HG02610 (cell line): Measurements from ENCODE around the gene ZNF280D.
"Not testable (repeated sequence)": the region's sequence is repeated elsewhere in the genome, so short reads cannot be mapped to it uniquely, and the experiment has no call there.

ENCODE experiments used
- ATAC-seq: cut with Tn5 transposase; IDR thresholded peaks from one replicate; pipeline ENCODE4 v1.9.1; 2021; ENCODE audit warnings: mild to moderate bottlenecking, moderate library complexity; ENCODE audit not compliant: unreplicated experiment

The ZNF280D gene

DNA sequence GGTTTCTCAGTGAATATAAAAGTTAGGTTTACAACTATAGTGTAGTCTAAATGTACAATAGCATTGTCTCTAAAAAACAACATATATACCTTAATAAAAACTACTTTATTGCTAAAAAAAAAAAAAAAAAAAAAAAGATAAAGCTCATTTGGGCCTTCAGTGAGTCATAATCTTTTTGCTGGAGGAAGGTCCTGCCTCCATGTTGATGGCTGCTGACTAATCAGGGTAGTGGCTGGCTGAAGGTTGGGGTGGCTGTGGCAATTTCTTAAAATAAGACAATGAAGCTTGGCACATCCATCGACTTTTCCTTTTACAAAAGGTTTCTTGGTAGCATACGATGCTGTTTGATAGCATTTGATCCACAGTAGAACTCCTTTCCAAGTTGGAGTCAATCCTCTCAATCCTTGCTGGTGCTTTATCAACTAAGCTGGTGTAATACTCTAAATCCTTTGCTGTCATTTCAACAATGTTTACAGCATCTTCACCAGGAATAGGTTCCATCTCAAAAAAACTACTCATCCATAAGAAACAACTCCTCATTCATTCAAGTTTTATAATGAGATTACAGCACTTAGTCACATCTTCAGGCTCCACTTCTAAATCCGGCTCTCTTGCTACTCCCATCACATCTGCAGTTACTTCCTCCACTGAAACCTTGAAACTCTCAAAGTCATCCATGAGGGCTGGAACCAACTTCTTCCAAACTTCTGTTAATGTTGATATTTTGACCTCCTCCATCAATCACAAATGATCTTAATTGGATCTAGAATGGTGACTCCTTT, 13.3 kb downstream of the ZNF280D start:
- no peak for ATAC-seq

DNA sequence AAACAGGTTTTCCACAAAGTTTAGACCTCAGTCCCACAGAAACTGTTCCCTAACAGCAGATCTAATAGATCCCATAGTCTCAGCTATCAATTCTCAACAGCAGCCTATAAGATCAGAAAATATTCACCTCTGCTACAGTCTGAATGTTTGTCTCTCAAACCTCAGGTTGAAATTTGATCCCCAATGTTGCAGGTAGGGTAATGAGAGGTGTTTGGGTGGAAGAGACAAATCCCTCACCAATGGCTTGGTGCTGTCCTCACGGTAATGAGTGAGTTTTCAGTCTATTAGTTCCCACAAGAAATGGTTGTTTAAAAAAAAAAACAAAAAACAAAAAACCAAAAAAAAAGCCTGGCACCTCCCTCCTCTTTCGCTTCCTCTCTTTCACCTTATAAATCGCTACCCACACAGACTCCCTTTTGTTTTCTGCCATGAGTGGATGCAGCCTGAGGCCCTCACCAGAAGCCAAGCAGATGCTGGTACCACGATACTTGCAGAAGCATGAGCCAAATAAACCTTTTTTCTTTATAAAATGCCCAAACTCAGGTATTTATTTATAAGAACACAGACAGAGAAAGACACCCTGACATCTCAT, 14.2 kb downstream of the ZNF280D start:
- ATAC-seq, result no peak

DNA sequence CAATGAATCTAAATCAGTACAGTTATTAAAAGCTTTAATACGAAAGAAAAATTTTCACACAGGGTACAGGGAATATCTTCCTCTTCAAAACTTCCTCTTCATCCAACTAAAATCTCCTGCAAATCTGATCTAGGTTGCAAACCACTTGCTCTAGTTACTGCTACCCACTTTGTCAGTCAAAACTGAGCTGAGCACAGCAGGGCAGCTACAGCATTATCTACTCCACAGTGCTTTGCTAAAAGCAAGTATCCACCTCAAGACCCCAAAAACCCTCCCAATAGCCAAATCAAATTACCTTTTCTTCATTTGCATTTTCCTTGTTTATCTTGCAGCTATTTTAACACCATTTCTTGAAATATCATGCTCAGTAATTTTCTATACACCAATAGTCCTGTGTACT, 14.7 kb downstream of the ZNF280D start:
- no peak for ATAC-seq

- ATAC-seq, result no peak
Observed at GRCh38 chr15:56716334-56716733, 17.0 kb downstream of the ZNF280D start.

DNA sequence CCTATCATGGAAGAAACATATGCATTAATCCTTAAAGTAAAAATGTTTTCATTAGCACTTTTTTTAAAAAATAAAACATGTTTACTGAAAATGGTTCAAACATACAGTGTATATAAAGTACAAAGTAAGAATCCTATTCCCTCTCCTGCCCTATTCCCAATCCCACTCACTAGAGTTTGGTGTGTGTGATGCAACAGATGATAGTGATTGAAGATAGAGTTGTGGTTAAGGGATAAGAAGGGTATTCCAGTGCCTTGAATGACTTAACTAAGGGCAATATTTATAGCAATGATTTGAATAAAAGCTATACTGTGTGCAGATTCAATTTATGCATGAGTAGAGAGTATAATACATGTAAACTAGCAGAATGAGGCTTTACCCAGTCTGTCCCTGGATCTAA, 18.1 kb downstream of the ZNF280D start:
- ATAC-seq, result no peak

- ATAC-seq, result not testable (repeated sequence)
Observed at GRCh38 chr15:56709502-56709901, 23.8 kb downstream of the ZNF280D start.

GRCh38 chr15:56699743-56700142, 33.6 kb downstream of the ZNF280D start:
- ATAC-seq, result peak; percentile 78

DNA sequence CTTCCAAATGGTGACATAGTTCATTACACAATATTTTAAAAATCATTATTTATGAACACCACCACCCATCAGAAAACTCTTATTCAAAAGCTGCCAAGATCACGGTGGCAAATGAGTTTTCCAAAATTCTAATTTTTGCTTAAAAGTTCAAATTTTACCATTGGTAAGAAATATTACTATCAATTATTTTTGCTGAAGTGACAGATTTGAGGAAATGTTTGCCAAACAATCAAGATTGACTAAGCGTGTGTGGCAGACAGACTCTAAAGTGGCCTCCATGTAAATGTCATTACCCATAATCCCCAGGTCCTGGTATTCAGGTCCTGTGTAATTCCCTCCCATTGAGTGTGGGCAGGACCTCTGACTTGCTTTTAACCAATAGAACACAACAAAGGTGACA, 35.0 kb downstream of the ZNF280D start:
- no peak for ATAC-seq

DNA sequence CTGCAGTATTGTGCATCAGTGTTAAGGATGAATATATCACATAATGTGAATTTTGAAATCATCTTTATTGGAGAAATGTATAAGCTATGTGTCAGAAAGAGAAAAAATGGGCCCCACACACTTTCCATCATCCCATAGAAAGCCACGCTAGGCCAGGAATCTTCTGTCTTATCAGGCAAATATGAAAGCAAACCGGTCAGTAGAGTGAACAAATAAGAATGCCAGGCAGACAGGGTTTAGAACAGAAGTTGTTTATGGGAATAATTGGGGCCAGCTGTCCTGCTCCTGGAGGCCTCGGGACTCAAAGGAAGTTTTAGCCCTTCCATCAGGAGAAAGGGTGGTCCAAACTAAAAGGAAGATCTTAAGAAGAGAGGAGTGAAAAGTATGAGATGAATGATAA, 39.5 kb downstream of the ZNF280D start:
- ATAC-seq, result no peak

DNA sequence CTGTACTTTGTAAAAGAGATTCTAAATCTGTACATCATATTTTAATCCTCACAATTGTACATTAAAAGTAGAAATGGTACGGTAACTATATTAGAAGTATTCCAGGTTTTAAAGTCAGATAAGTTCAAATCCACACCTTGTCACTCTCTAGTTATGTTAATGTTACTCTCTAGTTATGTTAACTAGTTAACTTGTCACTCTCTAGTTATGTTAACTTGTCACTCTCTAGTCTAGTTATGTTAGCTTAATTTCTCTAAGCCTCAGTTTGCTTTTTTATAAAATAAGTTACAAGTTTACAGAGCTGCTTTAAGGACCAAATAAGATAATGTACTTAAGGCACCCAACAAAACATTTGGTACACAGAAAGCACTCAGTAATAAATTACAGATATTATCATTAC, 42.6 kb downstream of the ZNF280D start:
- ATAC-seq, result no peak

DNA sequence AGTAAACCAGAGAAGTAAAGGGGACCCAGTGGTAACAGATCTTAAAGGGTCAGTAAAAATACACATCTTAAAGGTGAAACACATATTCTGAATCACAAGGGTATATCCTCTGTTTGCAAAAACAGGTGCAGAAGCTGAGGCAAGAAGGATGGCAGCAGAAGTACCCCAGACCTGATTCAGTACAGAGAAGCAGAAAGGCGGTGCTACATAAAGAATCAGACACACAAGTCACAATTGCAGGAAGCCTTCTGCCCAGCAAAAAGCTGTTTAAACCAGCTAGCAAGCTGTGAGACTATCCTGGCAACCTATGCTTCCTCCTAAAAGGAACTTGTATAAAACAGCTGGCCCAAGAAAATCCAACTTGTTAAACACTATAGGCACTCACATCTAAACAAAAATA, 49.4 kb downstream of the ZNF280D start:
- no peak for ATAC-seq

- ATAC-seq, result no peak
Observed at GRCh38 chr15:56681113-56681512, 52.2 kb downstream of the ZNF280D start.

GRCh38 chr15:56679225-56679624, 54.1 kb downstream of the ZNF280D start:
- no peak for ATAC-seq

- ATAC-seq, result no peak
Observed at GRCh38 chr15:56678571-56678970, 54.7 kb downstream of the ZNF280D start.

- no peak for ATAC-seq
Observed at GRCh38 chr15:56677271-56677670, 56.0 kb downstream of the ZNF280D start.

DNA sequence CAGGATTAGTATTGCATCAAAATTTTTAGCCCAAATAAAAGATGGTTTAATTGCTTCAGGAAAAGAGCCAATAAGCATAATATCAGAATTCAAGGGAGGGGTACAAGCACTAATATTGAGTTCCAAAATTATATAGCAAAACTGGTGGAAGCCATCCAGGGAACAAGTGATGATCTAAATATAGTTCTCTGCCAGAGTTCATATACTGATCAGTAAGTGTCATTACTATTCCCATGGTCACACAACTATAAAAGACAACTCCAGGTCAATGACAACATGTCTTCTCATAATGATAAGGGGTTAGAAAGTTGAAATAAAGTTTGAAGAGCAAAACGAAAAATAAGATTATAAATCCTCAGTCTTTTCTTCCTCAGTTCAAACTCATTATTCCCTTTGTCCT, 57.4 kb downstream of the ZNF280D start:
- ATAC-seq, result no peak

DNA sequence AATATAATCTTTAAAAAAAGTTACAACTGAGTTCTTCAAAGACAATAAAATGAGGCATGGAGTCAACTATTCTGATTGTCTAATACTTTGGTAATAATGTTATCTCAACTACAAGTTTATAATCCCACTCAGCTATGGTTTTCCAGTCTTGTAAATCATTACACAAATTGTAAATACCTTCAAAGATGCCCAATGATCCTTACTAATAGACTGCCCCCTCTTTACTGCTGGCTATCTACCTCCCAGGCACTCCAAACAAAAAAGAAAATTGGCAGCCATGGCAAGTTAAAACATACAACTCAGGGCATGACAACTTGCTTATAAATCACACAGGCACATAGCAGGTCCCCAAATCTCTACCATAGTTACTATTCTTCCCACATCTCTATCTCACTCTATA, 58.5 kb downstream of the ZNF280D start:
- ATAC-seq, result no peak

- ATAC-seq, result no peak
Observed at GRCh38 chr15:56672721-56673120, 60.6 kb downstream of the ZNF280D start.

- no peak for ATAC-seq
Observed at GRCh38 chr15:56667517-56667916, 65.8 kb downstream of the ZNF280D start.

GRCh38 chr15:56660943-56661342, 72.4 kb downstream of the ZNF280D start:
- no peak for ATAC-seq

DNA sequence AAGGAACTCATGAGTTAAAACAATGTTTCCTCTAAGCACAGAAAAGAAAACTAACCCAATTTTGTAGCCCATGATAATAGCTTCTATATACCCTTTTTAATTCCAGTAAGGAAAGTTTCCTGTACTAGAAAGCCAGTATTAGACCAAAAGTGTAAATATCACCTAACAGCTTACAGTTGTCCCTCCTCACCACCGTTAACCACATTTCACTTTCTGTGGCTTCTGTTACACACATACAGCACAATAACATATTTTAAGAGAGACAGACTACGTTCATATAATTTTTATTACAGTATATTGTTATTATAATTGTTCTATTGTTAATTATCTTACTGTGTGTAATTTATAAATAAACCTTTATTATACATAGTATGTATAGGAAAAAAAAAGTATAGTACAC, 74.1 kb downstream of the ZNF280D start:
- ATAC-seq, result no peak

- ATAC-seq, result no peak
Observed at GRCh38 chr15:56654624-56655023, 78.7 kb downstream of the ZNF280D start.

- ATAC-seq, result no peak
Observed at GRCh38 chr15:56654216-56654615, 79.1 kb downstream of the ZNF280D start.
